Skin epidermis (tissue), 12 donors: ENCODE data around the gene ZNF217.

Experiments
- H3K27ac ChIP-seq, 21 experiments: fragments of 200-600 bp; sonication (generic) in 11 of 21; one replicate each; pipeline ENCODE4 v1.5.0; 2020; ENCODE audit warnings: mild to moderate bottlenecking in 3 of 21, inconsistent platforms in 2 of 21, moderate library complexity in 2 of 21
- H3K4me3 ChIP-seq, 7 experiments: fragments of 200-600 bp; sonication (generic) in 2 of 7; one replicate each; pipeline ENCODE4 v1.5.0; 2020; ENCODE audit warnings: inconsistent platforms in 2 of 7, mild to moderate bottlenecking in 2 of 7, moderate library complexity in 1 of 7

The ZNF217 gene

DNA sequence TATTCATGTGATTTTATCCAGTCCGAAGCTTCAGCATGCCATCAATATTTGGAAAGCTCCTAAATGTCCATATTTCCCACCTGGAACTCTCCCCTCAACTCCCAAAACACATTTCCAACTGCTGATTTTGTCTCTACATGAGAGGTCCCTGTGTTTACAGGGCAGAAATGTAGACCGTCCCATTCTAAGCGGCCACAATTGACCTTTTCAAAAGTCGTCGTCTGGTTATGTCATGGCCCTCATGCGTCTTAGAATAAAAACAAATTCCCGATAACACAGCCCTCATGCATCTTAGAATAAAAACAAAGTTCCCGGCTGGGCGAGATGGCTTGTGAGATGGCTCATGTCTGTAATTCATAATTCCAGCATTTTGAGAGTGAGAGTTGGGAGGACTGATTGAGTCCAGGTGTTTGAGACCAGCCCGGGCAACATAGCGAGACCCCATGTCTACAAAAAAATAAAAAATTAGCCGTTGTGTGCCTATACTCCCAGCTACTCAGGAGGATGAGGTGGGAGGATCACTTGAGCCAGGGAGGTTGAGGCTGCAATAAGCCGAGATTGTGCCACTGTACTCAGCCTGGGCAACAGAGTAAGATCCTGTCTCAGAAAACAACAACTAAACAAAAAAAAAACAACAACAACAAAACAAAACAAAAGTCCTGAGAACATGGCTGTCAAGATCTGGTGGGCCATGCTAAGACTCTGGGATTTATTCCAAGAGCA is 6.4 kb upstream of the ZNF217 start:
- H3K4me3 ChIP-seq = no peak overlapping the region
- no peak overlapping the region for H3K27ac ChIP-seq

DNA sequence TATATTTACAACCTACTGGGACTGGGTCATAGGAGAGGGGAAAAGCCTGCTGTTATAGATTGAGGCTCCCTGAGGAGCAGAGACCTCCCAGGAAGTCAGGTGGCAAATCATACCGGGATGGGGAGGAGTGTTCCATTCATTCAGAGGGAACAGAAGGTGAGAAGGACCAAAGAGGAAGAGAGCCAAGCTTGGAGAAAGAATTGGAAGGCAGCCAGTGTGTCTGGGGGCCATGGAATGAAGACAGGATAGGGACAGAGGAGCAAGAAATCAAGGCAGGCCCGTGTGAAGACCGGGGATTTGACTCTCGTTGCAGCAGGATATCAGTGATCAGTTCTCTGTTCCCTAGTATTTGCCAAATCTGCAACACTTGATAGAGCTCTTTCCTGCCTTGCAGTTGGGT is 5.7 kb upstream of the ZNF217 start:
- peak overlapping the region in 1 of 21 experiments; percentile 100 for H3K27ac ChIP-seq
- no peak overlapping the region for H3K4me3 ChIP-seq

DNA sequence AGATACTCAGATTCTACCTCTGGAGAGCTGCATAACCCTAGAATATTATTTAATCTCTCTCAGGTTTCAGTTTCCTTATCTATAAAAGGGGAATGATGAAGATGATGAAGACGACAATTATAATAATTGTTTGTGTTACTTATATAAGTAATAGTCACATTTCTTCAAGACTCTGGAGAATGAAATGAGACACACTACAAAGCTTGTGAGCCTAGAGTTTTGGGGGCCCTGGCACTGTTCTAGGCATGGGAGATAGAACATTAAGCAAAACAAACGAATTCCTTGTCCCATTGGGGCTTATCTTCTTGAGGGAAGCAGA is 5.4 kb upstream of the ZNF217 start:
- H3K4me3 ChIP-seq = no peak overlapping the region
- peak overlapping the region in 7 of 21 experiments; percentile 4 to 100 (median 43) for H3K27ac ChIP-seq

DNA sequence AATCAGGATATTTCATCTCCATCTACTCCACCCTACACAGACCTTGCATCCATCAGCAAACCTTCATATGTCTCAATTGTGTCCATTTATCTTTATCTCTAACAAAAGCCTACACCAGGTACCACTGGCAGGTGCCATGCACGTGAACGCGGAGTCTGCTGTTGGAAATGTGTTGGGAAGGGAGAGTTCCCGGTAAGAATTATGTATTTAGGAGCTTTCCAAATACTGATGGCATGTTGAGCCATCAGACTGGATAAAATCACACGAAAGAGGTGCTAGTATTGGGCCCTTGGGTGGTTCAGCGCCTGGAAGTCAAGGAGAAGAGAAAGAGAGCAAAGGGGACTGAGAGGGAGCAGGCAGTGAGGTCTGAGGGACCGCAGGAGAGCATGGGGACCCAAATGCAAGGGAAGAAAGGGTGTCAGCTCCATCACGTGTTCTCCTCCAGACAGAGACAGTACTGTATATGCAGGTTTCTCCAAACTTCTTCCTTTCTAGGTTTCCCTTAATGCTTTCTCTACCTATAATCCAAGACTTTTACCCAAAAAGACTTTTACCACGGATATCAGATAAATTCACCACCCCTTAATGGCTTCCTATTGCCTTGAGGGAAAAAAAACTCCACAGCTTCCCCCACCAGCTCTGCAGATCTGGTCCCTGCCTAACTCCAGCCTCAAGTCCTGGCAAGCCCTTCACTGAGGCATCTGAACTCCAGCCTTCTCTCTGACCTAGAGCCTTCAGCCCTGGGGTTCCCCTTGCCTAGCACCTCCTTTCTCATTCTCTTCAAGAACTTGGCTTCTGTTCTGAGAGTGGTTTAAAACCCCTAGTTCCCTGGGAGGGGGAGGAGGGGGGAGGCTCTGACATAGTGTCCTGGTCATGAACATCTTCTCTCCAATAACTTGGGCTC is 4.8 kb upstream of the ZNF217 start:
- Histone ChIP-seq H3K27ac (peak overlapping the region in 9 of 21 experiments; percentile 4 to 100 (median 44)), H3K4me3 (no peak overlapping the region)

DNA sequence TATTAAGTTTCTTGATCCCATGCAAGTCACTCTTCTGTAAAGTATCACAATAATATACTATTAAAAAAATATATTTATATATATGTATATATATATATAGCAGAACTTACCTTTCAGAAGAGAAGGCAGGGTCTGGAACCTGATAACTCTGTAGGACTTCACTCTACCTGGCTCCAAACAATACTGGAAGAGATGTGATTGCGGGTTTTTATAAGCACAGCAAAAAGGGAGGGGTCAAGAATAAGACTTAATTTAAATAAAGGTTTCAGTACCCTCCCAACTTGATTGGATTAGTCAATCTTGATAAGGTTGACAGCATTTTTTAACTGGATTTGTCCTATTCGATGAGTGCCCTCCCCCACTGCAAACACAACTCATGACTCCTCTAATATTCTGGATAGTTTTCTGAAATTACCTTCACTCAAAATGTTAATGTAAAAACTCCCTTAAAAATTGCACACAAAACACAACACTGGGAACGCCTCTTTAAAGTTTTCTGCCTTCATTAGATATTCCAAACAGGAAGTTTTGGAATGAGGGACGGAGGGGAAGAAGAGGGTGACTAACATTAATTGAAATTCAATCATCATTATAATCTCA is 4.0 kb upstream of the ZNF217 start:
- H3K27ac ChIP-seq = peak overlapping the region in 13 of 21 experiments; percentile 60 to 100 (median 96)
- peak overlapping the region in 4 of 7 experiments; percentile 0 to 72 (median 36) for H3K4me3 ChIP-seq

DNA sequence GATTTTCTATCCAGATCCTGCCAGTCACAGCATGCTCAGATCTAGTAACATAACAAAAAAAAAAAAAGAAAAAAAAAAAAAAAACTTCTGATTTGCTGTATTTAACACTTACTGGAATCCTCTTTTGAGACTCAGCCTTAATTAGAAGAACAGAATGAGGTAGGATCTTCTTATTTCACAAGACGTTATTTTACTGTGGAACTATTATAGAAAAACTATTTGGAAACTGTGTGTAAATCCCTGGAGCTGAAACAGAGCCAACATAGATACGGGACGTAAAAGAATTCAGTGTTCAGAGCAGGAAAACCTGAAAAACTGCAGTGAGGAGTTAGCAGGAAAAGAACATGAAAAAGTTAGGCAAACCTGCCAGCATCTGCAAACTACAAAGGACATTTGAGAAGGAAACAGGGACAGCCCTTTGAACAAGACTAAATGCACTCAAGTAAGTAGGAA is 3.4 kb upstream of the ZNF217 start:
- H3K27ac ChIP-seq = peak overlapping the region in 19 of 21 experiments; percentile 34 to 100 (median 94)
- peak overlapping the region in 5 of 7 experiments; percentile 0 to 72 (median 15) for H3K4me3 ChIP-seq

DNA sequence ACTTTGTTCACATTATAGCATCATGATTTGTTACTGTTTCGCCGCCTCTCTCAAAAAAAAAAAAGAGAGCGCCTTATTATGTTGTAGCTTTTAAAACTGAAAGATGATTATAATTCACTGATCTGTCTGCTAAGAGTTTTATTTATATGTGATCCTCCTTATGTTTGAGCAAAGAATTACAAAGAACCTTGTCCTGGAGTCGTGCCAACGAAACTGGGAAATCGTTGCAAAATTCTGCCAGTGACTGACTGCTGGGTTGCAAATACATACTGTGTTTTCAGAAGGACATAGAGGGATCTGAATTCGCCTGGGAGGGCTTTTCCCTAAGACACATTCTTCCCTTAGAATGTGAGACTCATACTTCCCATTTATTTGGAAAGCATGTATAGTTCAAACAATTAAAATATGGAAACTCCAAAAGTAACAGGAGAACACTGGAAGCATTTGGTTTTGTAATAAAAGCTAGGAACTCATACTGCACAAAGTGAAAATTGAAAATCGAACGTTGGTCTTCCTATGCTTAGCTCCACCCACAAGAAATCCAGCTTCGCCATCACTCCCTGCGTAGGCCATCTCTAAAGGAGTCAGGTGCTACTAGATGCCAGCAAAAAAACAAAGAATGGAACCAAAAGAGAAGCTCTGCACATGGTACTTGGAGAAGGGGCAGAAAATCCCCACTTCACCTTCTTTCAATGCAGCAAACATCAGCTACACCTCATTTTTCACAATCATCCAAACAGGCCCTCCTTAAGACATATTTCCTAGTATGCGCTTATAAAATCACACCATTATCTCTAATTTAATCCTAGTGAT is 2.8 kb upstream of the ZNF217 start:
- H3K4me3 ChIP-seq = peak overlapping the region in 5 of 7 experiments; percentile 0 to 72 (median 15)
- H3K27ac ChIP-seq = peak overlapping the region in 20 of 21 experiments; percentile 34 to 100 (median 96)

DNA sequence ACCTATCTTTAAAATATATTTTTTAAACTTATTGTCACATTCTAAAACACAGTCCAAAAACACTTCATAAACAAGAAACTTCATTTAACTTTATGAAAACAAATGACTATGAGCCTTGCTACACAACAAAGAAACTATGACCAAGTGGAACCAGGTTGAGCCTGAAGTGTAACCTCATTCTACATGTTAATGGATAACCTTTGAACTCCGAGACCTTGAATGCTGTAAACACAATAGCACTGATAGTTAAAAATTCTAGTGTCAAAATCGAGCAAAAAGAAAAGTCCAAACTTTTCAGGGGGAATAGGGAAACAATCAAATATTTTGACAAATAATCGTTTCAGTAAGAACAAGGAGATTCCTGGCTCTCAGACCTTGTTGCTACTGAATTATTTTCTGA is 2.1 kb upstream of the ZNF217 start:
- peak overlapping the region in 19 of 21 experiments; percentile 28 to 100 (median 99) for H3K27ac ChIP-seq
- peak overlapping the region in 3 of 7 experiments; percentile 2 to 72 (median 64) for H3K4me3 ChIP-seq

DNA sequence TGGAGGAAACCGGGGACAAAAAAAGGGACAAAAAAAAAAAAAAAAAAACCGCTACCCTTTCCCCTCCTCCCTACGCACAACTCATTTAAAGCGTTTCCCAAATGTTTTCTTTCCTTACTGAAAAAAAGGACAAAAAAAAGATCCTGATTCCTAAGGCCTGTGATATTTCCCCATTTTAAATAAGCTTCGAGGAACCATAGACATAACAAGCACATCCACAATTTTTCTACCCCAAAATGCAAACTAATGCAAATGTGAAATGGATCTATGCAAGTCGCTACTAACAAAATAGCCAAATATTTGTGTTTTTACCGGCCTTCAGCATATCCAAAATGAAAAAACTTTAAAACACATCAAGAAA is 1.4 kb upstream of the ZNF217 start:
- H3K4me3 ChIP-seq = peak overlapping the region; percentile 64 to 99 (median 80)
- H3K27ac ChIP-seq = peak overlapping the region; percentile 74 to 100 (median 99)

DNA sequence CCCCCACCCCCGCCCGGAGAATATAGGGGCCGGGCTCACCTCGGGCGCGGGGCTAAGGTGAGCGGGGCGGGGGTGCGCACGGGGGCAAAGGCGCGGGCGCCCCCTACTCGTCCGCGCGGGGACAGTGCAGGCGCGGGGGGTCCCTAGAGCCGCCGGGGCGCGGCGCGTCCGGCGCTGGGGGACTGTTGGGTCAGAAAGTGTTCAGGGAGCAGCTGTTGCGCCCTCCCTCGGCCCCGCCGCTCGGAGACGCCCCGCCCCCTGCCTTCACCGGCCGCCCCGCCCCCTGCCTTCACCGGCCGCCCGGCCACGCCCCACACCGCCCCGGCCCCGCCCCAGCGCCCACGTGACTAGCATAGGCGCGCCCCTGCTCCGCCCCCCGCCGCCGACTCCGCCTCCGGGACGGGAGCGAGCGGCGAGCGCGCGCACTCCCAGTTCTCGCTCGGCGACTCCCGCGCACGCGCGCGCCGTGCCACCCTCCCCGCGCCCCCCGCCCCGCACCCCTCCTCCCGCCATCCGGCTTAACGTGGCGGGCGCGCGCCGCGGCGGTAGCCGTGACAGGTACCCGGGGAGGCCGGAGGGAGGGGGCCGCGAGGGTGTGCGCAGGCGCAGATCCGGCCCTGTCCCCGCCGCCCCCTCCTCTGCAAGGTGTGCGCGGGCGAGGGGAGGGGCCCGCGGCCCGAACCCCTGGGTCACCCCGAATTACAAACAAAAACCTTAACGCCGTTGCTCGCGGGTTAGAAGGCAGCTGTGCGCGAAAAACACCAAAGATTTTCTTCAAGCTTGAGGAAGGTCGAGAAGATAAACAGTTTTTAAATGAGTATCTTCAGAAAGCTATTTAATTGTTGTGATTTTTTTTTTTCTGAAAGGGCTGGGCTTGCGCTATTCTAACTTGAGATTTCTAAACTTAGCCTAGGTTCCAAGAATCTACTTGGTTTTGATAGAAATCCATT is 704 bp upstream of the ZNF217 start:
- H3K27ac ChIP-seq = peak overlapping the region; percentile 94 to 100 (median 99)
- peak overlapping the region; percentile 64 to 99 (median 80) for H3K4me3 ChIP-seq

DNA sequence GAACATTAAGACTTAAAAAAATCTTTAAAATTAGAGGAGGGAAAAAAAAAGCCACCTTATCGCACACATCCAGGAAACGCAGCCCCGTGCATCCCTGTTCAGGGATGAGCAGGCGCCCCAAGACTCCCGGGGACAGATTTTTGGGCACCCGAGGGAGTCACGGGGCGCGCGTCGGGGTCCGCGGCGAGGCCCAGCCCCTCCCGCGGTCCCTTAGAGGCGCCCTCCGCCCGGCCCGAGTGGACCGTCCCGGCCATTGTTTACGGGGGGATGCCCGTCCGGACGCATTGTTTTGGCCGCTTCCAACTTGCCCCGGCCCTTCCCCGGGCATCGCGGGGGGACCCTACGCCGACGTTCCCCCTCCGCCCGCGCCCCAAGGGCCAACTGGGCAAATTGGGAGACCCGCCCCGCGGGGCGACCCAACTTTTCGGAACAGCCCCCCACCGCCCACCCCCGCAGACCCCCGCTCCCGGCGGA is 610 bp downstream of the ZNF217 start:
- H3K27ac ChIP-seq = peak overlapping the region; percentile 94 to 100 (median 99)
- peak overlapping the region; percentile 64 to 99 (median 80) for H3K4me3 ChIP-seq

DNA sequence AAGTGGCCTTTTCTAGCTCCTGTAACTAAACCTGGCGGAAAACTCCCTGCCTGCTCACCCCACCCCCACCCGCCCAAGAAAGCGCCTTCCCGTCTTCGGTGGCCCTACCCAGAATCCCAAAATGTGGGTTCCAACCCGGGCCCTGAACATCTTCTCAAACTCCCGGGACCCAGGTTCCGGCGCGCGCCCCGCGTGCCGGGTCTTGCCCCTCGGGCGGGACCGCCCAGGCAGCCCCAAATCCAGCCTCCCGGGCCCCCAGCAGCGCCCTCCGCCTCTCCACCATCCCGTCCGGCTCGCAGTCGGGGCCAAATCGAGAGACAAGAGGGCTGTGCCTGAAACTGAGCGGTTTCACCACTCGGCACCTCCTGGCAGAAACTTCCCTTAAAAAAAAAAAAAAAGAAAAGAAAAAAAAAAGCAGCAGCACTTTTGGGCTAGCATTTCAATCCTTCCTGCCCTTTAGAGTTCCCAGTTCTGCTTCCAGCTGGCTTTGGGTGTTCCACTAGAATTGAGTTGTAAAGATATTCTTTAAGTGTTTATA is 1.1 kb downstream of the ZNF217 start:
- H3K4me3 ChIP-seq = peak overlapping the region; percentile 64 to 99 (median 80)
- H3K27ac ChIP-seq = peak overlapping the region; percentile 94 to 100 (median 99)

DNA sequence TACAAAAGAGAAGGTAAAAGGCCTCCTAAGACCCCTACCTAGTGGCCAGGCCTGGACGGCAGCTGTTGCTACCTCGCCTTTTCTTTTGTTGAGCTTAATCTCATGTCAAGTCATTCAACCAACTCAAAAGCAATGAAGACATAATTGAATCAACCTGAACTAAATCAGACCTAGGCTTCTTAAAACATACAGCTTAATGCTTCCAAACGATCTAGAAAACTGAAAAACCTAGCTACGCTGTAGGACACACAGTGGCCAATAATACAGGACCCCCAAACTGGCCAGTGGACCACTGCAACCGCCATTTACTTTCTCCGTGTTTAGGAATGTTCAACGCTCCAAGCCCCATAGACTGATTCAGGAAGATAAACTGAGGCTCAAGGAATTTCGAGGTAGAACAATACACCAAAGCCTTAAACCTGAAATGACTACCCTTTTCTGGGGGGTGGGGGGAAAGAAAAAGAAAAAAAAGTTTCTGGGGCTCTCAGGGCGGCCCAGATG is 1.6 kb downstream of the ZNF217 start:
- Histone ChIP-seq H3K27ac (peak overlapping the region; percentile 94 to 100 (median 99)), H3K4me3 (peak overlapping the region; percentile 64 to 99 (median 80))

DNA sequence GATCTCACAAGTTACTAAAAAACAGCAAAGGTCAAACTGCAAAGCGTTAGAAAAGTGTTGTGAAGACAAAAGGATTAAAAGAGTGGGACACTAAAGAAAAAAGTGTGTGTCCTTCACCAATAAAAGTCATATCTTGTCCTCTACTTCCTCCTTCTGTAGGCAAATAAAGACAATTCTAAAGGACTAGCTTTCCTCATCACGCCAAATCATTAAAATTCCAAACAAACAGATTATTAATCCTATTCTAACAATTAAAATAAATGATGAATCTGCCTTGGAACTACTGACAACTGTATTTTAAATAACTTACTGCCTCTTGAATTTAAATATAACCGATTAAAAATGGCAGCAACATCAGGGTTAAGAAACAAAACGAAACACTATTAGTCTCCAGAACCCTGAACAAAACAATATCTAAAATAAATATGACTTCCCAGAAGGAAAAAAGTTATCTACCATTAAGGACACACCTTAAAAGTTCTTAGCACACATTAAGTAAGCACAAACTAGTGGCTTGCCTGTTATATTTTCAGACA is 2.4 kb downstream of the ZNF217 start:
- Histone ChIP-seq H3K4me3 (peak overlapping the region; percentile 64 to 99 (median 80)), H3K27ac (peak overlapping the region in 20 of 21 experiments; percentile 94 to 100 (median 100))

DNA sequence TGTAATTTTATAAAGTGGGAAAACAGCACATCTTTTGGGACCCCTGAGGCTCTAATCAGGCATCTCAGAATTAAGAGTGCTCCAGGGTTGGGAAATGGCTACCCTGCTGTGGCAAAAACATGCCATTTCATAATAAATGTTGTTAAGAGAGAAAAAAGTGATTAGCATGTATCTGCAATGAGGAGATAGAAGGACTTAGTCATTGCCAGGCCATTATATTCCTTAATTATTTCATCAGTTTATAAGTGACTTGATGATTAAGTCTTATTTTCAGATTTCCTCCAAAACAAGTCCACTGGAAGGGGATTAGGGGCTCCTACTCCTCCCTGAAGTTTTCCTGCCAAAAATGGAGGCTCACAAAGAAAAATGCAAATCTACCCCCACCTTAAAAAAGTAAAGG is 3.0 kb downstream of the ZNF217 start:
- Histone ChIP-seq H3K4me3 (peak overlapping the region in 3 of 7 experiments; percentile 64 to 81 (median 72)), H3K27ac (peak overlapping the region in 18 of 21 experiments; percentile 94 to 100 (median 100))

DNA sequence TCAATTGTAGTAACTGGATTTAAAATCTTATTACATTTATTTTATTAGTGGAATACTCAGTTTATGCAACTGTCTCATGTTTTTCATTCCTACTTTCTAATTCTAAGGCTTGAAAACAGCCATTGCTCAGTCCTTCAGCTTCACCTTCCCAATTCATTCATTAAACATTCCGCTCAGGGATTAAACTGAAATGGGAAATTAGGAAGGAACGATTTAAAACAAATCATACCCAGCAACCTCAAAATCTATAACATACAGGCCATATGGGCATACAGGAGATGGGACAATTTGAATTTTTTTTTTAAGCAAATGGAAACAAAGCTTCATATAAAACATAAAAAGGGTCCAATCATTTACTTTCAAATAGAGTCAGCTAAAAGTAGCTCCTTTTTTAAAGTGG is 3.5 kb downstream of the ZNF217 start:
- Histone ChIP-seq H3K4me3 (peak overlapping the region in 2 of 7 experiments; percentile 4 to 72), H3K27ac (peak overlapping the region in 19 of 21 experiments; percentile 7 to 100 (median 99))
